Activated CD4-positive, CD25-positive, alpha-beta regulatory T cell treated with anti-CD3 and anti-CD28 coated beads, Interleukin-2, amount 50 U/mL, for 16 hours (primary cell): ENCODE data around the gene CD300A.
"Not testable (repeated sequence)": the region's sequence is repeated elsewhere in the genome, so short reads cannot be mapped to it uniquely, and the experiment has no call there.

Experiments used
- DNase-seq: peaks from one replicate; pipeline ENCODE4 v3.0.0-alpha.2; 2020; ENCODE audit warnings: low read depth, low spot score

The CD300A gene

DNA sequence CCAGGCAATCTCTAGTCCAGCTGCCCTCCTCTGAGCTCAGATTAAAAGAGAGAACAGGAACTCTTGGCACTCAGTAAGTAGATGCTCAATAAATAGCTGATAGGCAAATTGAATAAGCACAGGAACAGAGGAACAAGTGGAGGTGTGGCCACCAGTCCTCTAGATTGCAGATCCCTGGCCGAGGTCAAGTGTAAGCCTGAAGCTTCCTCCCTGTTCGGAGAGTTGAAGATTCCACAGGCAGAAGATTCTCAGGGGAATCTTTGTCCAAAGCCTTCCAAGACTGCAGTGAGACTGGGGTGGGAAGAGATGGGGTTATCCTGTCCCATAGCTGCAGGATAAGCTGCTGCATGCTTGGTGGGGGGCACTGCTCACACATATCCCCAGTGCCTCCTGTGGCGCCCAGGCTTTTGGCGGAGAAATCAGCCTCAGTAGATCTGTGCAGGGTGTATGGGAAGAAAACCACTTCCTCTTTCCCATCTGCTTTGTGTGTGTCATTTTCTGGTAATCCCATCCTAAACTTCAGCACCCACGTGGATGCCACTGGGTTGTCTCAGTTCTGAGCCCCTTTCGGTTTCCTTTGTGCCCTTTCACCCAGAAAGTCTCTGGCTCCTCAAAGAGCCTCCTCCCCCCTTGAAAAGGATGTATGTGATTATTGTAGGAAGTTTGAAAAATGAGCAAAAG is 12.1 kb downstream of the CD300A start:
- DNase-seq: no peak

DNA sequence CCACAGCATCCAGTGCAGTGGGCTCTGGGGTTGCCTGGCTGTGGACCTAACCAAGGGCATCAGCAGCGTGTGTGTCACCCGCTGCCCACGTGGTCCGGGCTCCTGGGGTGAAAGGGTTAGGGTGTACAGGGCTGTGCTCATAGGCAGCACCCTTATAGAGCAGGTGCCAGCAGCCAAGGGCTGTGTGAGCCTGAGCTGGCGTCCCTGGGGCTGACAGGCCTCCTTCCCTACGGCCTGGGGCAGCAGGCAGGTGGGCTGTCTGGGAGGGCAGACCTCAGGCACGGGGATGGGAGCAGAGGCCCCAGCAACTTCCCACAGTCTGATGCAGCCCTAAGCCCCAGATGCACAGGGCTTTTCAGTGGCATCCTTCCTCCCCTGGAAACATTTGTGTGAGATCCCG is 13.9 kb downstream of the CD300A start:
- DNase-seq: no peak

DNA sequence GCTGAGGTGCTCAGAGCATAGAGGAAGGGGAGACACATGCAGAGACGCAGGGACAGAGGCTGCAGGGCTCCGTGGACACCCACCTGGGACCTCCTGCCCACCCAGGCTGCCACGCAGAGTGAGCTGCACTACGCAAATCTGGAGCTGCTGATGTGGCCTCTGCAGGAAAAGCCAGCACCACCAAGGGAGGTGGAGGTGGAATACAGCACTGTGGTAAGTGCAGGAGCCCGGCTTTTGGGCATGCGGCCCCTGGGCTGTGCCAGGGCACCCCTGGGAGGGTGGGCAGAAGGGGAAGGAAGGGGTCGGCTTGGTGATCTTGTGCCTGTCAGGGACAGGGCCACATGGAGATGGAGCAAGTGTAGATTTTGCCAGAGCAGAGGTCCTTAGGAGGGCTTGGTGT is 15.2 kb downstream of the CD300A start:
- DNase-seq: no peak

DNA sequence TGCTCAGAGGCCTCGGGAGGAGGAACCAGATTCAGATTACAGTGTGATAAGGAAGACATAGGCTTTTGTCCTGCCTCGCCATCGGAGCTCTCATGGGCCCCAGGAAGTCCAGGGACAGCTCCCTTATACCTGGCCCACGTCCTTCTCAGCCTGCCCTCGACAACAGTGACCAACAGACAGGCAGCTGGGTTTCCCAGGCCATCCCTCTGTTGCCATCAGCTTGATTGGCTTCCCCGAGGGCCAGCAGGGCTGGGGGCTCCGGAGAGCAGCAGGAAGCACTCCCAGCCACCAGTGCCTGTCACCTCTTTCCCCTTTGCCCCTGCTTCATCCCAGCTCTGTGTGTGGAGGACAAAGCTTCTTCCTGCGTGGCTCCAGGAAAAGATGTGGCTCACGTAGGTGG is 17.6 kb downstream of the CD300A start:
- no peak for DNase-seq

DNA sequence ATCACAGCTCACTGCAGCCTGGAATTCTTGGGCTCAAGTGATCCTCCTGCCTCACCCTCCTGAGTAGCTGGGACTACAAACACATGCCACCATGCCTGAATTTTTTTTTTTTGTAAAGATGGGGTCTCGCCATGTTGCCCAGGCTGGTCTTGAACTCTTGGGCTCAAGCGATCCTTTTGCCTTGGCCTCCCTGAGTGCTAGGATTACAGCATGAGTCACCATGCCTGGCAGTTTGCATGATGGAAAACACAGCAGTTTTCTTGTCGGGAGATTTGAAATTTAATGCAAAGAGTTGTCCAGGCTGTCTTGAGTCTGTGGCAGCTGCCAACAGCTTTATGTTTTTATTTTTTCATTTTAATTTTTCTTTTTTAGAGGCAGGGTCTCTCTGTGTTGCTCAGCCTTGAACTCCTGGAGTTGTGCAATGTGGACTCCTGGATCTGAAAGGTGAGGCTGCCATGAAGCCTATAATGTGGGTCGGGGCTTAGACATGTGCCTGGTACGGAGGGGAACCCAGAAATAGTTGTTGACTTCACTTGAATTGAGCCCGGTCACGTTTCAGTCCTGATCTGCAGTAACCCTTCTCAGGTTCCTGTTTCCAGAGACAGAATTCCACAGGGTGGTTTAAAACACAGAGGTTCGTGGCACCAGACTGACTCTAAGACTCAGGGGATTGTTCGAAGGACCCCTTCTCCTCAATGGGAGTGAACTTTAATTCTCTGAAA is 18.7 kb downstream of the CD300A start:
- DNase-seq: no peak

DNA sequence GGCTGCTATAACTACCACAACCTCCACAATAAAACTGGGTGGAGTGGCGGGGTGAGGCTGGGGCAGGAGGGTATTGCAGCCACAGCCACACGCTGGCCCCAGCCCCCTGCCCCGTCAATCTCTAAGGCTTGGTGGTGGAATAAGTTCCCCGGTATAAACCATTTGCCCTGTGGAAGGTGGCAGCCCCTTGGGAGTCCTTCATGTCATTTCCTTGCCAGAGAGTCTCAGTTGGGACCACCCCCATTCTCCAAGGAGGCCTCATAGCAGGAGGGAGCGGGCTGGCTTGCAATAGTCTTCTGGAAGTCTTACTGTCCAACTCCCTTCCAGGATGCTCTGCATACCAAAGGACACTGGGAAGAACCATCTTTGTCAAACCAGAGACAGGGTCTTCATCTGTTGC is 19.4 kb downstream of the CD300A start:
- DNase-seq: no peak

DNA sequence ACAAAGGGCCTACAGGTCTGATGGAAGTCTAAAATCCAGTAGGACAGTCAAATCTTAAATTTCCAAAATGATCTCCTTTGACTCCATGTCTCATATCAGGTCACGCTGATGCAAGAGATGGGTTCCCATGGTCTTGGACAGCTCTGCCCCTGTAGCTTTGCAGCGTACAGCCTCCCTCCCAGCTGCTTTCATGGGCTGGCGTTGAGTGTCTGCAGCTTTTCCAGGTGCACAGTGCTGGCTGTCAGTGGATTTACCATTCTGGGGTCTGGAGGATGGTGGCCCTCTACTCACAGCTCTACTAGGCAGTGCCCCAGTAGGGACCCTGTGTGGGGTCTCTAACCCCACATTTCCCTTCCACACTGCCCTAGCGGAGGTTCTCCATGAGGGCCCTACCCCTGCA is 21.8 kb downstream of the CD300A start:
- not testable (repeated sequence) for DNase-seq

DNA sequence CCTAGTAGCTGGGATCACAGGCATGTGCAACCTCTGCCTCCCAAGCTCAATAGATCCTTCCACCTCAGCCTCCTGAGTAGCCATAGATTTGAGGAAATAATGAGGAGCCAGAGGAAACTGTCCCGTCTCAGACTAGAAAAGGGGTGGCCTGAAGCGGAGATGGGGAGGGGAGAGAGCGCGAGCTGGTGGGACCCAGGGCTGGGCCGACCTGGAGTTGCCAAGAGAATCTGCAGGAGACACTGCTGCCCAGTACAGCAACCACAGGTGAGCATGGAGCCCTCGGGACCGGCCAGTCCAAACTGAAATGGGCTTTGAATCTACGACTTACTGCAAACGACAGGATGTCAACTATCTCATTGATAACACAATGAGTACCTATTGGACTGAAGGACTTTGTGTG is 24.3 kb downstream of the CD300A start:
- no peak for DNase-seq

DNA sequence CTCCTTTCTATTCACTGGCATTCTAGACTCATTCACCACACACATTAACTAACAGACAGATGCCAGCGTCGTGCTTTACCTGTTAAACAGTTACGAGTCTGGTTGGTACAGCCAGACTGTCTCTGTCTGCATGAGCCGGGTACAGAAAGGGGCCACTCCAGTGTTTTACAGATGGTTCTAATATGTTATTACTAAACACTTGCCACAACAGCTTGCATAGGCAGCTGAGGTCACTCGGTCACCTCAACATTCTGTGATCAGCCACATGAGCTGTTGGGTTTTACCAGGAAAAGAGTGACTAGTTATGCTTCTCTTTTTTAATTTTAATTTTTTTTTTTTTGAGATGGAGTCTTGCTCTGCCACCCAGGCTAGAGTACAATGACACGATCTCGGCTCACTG is 25.2 kb downstream of the CD300A start:
- DNase-seq: no peak

DNA sequence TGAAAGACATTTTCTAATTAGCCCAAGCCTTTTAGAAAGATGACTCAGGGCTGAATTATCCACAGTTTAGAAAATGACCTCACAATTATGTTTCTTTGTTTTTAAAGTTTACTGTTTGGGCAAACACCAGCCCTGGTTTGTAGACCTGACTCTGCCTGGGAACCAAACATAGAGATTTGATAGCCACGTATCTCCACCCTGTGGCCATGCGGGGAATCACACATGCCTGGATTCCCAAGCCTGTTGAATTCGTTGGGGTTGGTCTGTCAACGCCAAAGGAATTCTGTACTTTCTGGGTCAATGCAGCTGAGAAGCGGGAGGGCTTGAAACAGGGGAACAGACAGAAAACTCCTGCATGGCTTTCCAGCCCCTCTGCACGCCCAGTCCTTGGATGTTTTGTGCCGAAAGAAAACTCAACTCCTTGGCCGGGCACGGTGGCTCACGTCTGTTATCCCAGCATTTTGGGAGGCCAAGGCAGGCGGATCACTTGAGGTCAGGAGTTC is 26.9 kb downstream of the CD300A start:
- peak; percentile 36 for DNase-seq

DNA sequence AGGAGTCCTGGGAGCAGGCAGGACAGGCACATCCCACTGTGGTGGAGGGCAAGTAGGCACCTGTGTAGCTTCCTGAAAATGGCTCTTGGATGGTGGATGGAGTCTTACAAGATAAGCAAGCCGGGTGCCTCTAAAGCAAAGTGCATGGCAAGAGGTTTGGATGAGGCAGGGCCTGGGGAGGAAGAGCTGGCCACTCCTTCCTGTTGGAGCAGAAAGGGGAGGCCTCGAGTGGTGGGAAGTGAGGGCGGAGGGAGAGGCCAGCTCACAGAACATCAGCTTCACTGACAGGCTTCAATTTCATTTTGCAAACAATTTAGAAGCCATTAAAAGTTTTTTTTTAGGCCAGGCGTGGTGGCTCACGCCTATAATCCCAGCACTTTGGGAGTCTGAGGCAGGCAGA is 31.0 kb downstream of the CD300A start:
- no peak for DNase-seq

DNA sequence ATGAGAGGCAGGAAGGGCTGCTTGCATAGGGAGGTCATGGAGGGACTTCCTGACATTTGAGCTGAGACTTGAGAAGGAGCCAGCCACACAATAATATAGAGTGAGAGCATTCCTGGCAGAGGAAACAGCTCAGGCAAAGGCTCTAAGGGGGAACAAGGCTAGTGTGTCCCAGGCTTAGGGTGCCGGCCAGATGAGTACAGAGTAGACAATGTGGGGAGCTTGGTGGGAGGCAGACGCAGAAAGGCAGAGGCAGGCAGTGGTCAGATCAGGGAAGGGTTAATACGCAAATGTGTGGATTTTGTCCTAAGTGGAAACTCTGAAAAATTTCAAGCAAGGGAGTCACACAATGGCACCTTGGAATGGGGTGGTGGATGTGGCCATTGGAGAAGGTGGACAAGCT is 33.6 kb downstream of the CD300A start:
- no peak for DNase-seq

DNA sequence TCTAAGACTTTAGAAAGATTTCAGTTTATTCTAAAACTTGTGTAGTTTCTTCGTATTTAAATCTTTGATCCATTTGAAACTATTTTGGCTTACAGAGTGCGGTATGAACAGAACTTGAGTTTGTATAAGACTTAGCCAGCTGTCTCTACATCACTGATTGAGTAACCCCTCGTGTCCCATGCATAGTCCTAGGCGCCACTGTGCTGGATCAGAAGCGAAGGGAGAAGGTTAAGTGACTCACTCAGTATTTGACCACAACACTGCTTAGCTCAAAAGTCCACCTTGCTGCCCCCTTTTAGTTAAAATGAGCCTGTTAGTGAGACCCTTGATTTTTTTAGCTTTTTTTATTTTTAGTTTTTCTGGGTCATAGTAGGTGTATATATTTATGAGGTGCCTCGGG is 36.4 kb downstream of the CD300A start:
- DNase-seq: no peak

DNA sequence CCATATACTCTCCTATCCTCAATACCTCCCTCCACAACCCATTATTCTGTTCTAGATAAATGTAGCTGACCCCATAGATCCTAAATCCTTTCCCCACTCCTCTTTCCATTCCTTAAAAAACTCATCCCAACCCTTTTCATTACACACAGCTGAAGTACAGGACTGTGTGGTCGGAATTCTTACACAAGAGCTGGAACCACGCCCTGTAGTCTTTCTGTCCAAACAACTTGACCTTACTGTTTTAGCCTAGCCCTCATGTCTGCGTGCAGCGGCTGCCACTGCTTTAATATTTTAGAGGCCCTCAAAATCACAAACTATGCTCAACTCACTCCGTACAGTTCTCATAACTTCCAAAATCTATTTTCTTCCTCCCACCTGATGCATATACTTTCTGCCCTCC is 37.5 kb downstream of the CD300A start:
- not testable (repeated sequence) for DNase-seq

DNA sequence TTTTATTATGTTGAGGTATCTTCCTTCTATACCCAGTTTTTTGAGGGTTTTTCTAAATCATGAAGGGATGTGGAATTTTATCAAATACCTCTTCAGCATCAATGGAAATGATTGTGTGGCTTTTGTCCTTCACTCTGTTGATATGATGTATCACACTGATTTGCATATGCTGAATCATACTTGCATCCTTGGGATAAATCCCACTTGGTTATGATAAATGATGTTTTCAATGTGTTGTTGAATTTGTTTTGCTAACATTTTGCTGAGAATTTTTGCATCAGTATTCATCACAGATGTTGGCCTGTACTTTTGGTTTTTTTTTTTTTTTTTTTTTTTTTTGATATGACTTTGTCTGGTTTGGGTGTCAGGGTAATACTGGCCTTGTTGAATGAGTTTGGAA is 41.7 kb downstream of the CD300A start:
- no peak for DNase-seq

DNA sequence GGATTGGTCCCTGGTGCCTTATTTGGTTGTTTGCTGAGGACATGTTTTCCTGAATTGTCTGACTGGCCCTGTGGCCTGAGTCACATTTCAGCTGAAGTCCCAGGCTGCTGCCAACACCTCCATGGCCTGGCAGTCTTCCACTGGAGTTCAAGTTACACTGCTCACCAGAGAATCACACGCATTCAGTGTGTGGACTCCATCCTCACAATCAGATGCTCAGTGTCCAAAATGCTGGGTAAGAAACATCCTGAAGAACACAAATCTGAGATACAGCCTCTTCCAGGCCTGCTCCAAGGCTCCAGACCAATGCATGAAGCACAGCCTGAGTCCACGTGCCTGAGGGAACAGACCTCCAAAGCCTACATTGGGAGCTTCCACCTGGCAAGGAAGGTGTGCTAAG is 45.6 kb downstream of the CD300A start:
- DNase-seq: no peak

DNA sequence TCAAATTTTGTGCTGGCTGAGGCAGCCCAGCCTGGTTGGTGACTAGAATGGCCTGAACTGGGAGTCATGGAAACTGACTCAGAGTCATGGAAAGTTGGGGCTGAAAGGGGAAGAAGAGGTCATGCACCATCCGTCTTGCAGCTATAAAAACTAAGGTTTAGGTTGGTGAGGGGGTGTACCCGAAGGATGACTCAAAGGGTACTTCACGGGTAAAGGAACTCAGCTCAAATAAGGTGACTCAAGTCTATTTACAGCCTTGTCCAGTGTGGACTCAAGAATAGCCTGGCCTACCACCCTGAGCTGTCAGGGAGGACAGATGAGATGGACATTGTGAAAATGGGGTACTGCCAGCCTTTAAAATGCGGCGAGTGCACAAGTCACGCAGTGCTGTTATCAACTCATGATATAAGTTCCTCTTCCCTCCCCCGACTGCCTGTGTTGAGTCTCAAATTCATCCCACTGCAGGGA is 46.2 kb downstream of the CD300A start:
- DNase-seq: no peak

DNA sequence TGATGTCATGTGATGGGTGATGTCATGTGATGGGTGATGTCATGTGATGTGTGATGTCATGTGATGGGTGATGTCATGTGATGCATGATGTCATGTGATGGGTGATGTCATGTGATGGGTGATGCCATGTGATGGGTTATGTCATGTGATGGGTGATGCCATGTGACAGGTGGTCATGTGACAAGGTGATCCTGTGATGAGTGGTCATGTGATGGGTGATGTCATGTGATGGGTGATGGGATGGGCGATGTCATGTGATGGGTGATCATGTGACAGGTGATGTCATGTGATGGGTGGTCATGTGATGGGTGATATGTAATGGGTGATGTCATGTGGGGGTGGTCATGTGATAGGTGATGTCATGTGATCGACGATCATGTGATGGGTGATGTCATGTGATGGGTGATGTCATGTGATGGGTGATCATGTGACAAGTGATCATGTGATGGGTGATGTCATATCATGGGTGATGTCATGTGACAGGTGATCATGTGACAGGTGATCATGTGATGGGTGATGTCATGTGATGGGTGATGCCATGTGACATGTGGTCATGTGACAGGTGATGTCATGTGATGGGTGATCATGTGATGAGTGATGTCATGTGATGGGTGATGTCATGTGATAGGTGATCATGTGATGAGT is 47.7 kb downstream of the CD300A start:
- DNase-seq: peak; percentile 15

DNA sequence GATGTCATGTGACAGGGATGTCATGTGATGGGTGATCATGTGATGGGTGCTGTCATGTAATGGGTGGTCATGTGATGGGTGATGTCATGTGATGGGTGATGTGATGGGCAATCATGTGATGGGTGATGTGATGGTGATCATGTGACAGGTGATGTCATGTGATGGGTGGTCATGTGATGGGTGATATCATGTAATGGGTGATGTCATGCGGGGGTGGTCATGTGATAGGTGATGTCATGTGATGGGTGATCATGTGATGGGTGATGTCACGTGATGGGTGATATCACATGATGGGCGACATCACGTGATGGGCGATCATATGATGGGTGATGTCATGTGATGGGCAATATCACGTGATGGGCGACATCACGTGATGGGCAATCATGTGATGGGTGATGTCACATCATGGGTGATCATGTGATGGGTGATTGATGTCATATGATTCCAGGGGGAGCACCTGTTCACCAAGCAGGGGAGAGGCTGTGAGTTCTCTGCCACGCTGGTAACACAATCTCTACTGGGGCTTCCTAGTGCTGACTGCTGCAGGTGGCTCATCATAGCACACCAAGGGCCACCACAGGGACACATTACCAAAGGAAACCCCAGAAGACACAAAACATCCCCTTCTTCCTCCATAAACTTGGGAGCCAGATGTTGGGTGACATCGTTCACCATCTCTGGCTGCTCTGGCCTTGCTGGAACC is 48.3 kb downstream of the CD300A start:
- no peak for DNase-seq

DNA sequence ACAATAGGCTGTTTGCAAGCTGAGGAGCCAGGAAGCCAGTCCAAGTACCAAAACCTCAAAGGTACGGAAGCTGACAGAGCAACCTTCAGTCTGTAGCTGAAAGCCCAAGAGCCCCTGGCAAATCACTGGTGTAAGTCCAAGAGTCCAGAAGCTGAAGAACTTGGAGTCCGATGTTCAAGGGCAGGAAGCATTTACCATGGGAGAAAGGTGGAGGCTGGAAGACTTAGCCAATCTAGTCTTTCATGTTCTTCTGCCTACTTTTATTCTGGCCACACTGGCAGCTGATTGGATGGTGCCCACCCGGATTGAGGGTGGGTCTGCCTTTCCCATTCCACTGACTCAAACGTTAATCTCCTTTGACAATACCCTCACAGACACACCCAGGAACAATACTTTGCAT is 49.5 kb downstream of the CD300A start:
- DNase-seq: no peak

DNA sequence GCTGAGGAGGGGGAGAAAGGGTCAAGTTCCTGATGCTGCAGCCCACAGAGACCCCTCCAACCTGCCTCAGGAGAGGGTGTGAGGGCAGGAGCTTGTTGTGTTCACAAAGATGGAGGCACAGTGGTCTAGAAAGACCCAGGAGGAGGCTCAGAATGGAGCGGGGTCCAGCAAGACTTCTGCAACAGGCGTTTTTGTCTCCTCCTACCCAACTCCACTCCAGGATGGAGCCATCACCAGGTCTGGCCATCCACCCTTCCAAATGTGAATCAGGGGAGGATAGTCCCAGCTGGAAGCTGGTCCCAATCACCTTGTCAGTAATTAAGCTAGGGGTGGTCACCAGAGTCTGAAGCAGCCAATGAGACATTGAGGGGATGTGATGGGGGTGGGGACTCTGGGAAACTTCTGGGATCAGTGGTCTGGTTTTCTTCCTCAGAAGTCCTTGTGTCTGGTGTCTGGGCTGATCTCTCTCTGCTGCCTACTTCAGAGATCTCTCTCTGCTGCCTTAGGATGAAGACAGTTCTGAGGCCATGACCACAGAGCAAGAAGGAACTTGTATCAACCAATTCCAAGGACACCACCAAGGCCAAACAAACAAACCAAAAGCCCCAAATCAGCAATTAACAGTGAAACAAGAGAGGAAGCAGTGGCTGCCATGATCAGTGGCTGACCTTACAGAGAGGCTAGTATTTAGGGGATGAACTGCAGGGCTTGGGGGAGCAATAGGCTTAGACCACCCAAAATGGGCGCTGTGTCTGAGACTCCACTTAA is 50.3 kb downstream of the CD300A start:
- DNase-seq: no peak
